22Rv1 (cell line): ENCODE measurements around the gene LHPP.

ENCODE experiments used
- CTCF ChIP-seq: fragments of 450-650 bp; IDR thresholded peaks from 2 replicates; pipeline ENCODE4 v1.5.1; 2017; ENCODE audit warnings: mild to moderate bottlenecking
- ZFX ChIP-seq: fragments of 450-650 bp; IDR thresholded peaks from 2 replicates; pipeline ENCODE4 v1.6.1; 2017; ENCODE audit warnings: antibody characterized with exemption, borderline replicate concordance

- TF ChIP-seq CTCF (no peak), ZFX (no peak)
Measured at GRCh38 chr10:124650820-124651401, 189.3 kb downstream of the LHPP start.
